A673 (cell line): Measurements from ENCODE around the gene BRAF.

Experiments used
- CTCF ChIP-seq: fragments of 300-800, 200-600 bp; sonication (generic); conservative IDR thresholded peaks from 2 replicates; pipeline ENCODE4 v1.5.1; 2017; ENCODE audit warnings: low read depth, mild to moderate bottlenecking, antibody characterized with exemption, low read length, moderate library complexity, mixed read lengths
- EZH2 ChIP-seq: fragments of 200-600 bp; sonication (generic); IDR thresholded peaks from 2 replicates; pipeline ENCODE4 v1.6.1; 2017; ENCODE audit warnings: borderline replicate concordance, low read depth, mild to moderate bottlenecking, mixed read lengths, antibody characterized with exemption, low read length; ENCODE audit not compliant: poor library complexity, severe bottlenecking

DNA sequence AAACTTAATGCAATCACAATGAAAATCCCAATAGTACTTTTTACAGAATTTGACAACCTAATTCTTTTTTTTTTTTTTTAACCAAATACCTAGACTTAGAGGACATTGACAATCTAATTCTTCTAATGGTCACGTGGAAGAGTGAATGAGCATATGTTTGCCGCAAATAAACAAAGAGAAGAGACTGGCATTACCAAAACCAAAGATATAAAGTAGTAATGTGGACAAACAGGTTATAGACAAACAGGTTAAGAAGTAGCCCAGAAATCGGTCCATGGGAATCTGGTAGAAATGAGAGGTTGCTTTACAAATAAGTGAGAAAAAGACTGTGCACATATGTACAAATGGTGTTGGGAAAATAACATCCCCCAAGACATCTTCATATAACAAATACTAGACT lies 27.7 kb downstream of the BRAF start:
- TF ChIP-seq EZH2, result no peak
- TF ChIP-seq CTCF, result no peak
